ENCODE data around the gene TNS3.

DNA sequence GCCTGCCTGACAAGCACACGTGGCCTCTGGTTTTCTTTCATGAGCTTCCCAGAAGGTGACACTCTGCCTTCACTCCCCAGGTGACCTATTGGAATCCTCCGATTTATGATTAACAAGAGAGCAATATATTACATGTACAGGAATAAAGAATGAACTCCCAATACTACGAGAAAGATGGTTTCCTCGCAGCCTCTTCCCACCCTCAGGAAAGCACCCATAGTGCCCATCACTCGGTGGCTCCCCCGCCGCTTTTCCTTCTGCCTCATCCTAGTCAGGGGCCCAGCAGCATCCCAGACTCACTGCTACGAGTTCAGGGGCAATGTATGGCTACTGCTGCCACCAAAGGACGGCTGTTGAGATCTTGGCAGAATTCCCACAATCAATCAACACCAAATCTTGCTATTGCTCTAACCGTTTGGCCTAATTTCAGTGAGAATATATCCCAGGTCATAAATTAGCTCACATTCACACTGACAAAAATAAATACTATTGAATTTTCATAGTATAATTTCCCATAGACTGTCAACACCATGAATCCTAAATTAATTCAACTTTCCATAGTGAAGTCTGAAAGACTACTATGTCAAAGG is 196.3 kb downstream of the TNS3 start:
- TF ChIP-seq POLR2AphosphoS5 (IDR thresholded peaks at IDR 0.05; ENCODE audit: borderline replicate concordance, low read depth, low read length) (no peak), EZH2 (IDR thresholded peaks at IDR 0.05) (no peak), FOXP2 (optimal IDR thresholded peaks at IDR 0.05; ENCODE audit: control extremely low read depth, extremely low read length, insufficient read depth) (no peak)
